GM18511 (cell line): ENCODE data around the gene INTS11.

Experiments
- ATAC-seq: cut with Tn5 transposase; IDR thresholded peaks from one replicate; pipeline ENCODE4 v1.9.1; 2021; ENCODE audit warnings: mild to moderate bottlenecking, moderate library complexity; ENCODE audit not compliant: unreplicated experiment

INTS11 gene

DNA sequence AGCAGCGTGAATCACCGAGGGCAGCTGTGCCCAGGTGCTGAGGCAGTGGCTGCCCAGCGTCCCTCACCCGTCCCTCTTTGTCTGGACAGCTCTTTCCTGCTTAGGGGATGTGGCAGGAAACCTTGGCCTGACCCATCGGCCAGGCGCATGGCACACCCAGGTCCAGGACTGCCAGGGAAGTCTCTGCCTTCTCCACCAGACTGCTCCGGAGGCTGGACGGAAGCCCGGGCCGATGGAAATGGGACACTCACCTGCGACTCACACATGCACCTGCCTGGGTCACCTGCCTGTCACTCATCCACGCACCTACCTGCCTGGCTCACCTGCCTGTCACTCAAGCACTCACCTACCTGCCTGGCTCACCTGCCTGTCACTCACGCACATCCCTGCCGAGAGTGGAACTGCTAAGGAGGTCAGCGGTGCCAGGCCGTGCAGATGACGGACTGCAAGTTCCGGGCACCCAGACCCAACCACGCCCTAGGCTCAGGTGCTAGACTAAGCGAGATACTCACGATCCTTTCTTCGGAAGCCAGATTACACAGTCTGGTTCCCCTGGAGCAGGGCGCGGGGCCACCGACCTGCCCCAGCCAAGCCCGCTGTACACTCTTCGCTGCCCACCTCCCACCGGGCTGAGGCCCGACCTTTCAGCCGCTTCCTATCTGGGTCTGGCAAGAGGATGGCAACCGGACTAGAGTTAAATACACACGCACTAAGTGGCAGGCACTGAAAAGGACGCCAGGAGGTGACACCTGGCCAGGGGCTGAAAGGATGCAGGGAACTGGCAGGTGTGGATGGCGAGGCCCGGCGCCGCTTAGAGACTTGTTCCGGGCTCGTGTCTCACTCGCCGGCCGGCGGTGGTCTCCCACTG lies 51.9 kb downstream of the INTS11 start:
- ATAC-seq: no peak

GRCh38 chr1:1270813-1271212 lies 53.6 kb downstream of the INTS11 start:
- ATAC-seq: no peak

GRCh38 chr1:1268284-1268682 lies 56.2 kb downstream of the INTS11 start:
- no peak for ATAC-seq

GRCh38 chr1:1267488-1268283 lies 56.8 kb downstream of the INTS11 start:
- no peak for ATAC-seq

GRCh38 chr1:1264868-1265272 lies 59.6 kb downstream of the INTS11 start:
- ATAC-seq: no peak

- ATAC-seq: no peak
These were observed 60.4 kb downstream of the INTS11 start for GRCh38 chr1:1264026-1264425.

DNA sequence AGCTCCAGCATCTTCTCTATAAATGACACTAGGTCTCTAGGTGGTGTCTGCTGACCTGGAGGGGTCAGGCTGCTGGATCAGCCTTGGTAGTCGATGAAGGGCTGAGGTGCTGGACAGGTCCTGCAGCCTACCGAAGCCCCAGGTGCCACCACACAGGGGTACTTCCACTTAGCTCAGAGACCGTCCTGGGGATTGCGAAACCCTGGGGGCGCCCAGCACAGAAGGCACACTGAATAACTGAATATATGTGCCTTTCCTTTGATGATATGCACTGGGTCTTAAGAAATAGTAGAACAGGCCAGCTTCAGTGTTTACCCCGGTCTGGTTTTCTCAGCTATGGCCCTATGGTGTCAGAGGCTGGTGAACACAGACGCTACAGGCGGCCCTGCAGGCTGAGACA lies 61.7 kb downstream of the INTS11 start:
- no peak for ATAC-seq

GRCh38 chr1:1262071-1262470 lies 62.4 kb downstream of the INTS11 start:
- no peak for ATAC-seq
